GM12892 (cell line): Measurements from ENCODE around the gene LMTK2.

Experiments
- POLR2A ChIP-seq: IDR thresholded peaks from 2 replicates; pipeline ENCODE4 v1.6.1; 2011; ENCODE audit warnings: low read depth, low read length, control low read depth
- POLR2AphosphoS5 ChIP-seq: IDR thresholded peaks from 2 replicates; pipeline ENCODE4 v1.6.1; 2011; ENCODE audit warnings: low read depth, low read length, control low read depth
- TAF1 ChIP-seq: IDR thresholded peaks from 2 replicates; pipeline ENCODE4 v1.6.1; 2011; ENCODE audit warnings: low read depth, mild to moderate bottlenecking, control low read depth, low read length, borderline replicate concordance

GRCh38 chr7:98165827-98166667 is 59.4 kb downstream of the LMTK2 start:
- TF ChIP-seq POLR2A (no peak), TAF1 (no peak), POLR2AphosphoS5 (no peak)
